Uterus (tissue), 2 donors: ENCODE data around the gene ADAP2.

Experiments used
- POLR2A ChIP-seq, 2 donors: fragments of 450-650 bp; IDR thresholded peaks; one replicate each; pipeline ENCODE4 v1.6.1; 2016; ENCODE audit warnings: antibody characterized with exemption in 2 of 2, mild to moderate bottlenecking in 1 of 2, moderate library complexity in 1 of 2
- TF ChIP-seq, protein P1 (sequence below), 4 experiments: fragments of 200-600 bp in 2 of 4; fragments of 450-650 bp in 2 of 4; sonication (generic) in 2 of 4; IDR thresholded peaks; one replicate each; pipeline ENCODE4 v1.5.1; 2016 to 2019; ENCODE audit warnings: antibody characterized with exemption in 4 of 4, mild to moderate bottlenecking in 2 of 4, moderate library complexity in 1 of 4

DNA sequence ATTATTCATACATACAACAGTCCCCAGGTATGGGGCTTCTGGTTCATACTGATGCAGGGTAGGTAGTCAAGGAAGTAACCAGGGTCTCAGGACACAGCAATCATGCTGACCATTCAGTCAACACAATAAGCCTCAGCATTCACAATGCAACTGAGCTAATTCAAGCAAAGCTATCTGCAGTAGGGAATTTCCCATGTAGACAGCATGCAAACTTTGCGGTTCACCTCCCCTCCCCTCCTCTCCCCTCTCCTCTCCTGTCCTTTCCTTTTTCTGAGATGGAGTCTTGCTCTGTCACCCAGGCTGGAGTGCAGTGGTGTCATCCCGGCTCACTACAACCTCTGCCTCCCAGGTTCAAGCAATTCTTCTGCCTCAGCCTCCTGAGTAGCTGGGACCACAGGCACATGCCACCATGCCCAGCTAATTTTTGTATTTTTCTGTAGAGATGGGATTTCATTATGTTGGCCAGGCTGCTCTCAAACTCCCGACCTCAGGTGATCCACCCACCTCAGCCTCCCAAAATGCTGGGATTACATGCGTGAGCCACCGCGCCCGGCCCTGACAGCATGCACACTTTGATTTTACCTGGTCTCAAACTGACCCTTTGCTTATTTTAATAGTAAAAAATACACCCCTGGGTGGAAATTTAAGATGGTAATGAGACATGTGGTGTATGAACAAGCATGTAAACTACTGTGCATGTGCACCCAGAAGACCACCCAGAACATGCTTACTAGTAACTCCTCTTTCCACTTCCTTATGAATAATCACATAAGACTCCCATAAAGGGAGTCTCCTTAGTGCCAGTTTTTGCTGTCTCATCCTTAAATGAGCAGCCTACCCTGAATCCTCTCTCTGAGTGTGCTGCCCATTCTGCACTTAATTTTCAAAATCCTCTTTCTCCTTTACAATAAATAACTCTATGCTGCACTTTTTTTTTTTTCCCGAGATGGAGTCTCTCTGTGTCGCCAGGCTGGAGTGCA lies 39.8 kb downstream of the ADAP2 start:
- no peak for TF ChIP-seq POLR2A (IDR thresholded peaks at IDR 0.05)
- TF ChIP-seq, protein P1, sequence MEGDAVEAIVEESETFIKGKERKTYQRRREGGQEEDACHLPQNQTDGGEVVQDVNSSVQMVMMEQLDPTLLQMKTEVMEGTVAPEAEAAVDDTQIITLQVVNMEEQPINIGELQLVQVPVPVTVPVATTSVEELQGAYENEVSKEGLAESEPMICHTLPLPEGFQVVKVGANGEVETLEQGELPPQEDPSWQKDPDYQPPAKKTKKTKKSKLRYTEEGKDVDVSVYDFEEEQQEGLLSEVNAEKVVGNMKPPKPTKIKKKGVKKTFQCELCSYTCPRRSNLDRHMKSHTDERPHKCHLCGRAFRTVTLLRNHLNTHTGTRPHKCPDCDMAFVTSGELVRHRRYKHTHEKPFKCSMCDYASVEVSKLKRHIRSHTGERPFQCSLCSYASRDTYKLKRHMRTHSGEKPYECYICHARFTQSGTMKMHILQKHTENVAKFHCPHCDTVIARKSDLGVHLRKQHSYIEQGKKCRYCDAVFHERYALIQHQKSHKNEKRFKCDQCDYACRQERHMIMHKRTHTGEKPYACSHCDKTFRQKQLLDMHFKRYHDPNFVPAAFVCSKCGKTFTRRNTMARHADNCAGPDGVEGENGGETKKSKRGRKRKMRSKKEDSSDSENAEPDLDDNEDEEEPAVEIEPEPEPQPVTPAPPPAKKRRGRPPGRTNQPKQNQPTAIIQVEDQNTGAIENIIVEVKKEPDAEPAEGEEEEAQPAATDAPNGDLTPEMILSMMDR (IDR thresholded peaks at IDR 0.05) = no peak
